Epithelial cell of proximal tubule (primary cell): ENCODE data around the gene ALPG. TPM values are rescaled to one million over a fixed set of nuclear protein-coding genes. Genes with fewer than 3 reads are reported as not detected.
"Not testable (repeated sequence)": the region's sequence is repeated elsewhere in the genome, so short reads cannot be mapped to it uniquely, and the experiment has no call there.

Experiments used
- DNase-seq: peaks from one replicate; pipeline ENCODE4 v3.0.0-alpha.2; 2011; ENCODE audit warnings: low read depth
- H3K4me3 ChIP-seq: 2 replicates; pipeline ENCODE4 v1.5.1; 2011; ENCODE audit warnings: low read depth, mild to moderate bottlenecking, low read length
- CTCF ChIP-seq: conservative IDR thresholded peaks from 2 replicates; pipeline ENCODE4 v1.5.1; 2012; ENCODE audit warnings: low read depth, mild to moderate bottlenecking, low read length
- total RNA-seq: library from RNA; depleted of rRNA; stranded (reverse); fragments of >200 nt; gene quantifications from 2 replicates; pipeline ENCODE4 v1.2.3, GENCODE V29; 2015

ALPG gene
- total RNA-seq, 1 donor from 2014 or later = not detected

- no peak for DNase-seq
- TF ChIP-seq CTCF = no peak
- H3K4me3 ChIP-seq = no peak overlapping the region
Observed at GRCh38 chr2:232421189-232421785, 14.6 kb downstream of the ALPG start.

DNA sequence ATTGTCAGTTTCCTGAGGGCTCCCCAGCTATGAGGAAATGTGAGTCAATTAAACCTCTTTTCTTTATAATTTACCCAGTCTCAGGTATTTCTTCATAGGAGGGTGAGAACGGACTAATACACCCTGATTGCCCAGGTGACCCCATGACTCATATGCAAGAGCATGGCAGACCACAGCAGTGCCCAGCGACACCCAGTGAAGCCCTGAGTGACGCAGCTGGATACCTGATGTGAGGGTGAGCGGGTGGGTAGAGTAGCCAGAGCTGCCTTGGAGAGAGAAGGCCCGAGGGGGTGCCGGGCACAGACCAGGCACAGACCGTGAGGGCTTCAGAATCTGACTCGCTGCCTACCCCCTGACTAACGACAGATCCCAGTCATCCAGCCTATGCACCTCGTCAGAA lies 15.4 kb downstream of the ALPG start:
- no peak overlapping the region for H3K4me3 ChIP-seq
- no peak for TF ChIP-seq CTCF
- no peak for DNase-seq

DNA sequence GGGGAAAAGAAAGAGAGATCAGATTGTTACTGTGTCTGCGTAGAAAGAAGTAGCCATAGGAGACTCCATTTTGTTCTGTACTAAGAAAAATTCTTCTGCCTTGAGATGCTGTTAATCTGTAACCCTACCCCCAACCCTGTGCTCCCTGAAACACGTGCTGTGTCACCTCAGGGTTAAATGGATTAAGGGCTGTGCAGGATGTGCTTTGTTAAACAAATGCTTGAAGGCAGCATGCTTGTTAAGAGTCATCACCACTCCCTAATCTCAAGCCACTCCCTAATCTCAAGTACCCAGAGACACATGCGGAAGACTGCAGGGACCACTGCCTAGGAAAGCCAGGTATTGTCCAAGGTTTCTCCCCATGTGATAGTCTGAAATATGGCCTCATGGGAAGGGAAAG lies 16.4 kb downstream of the ALPG start:
- not testable (repeated sequence) for H3K4me3 ChIP-seq, DNase-seq

DNA sequence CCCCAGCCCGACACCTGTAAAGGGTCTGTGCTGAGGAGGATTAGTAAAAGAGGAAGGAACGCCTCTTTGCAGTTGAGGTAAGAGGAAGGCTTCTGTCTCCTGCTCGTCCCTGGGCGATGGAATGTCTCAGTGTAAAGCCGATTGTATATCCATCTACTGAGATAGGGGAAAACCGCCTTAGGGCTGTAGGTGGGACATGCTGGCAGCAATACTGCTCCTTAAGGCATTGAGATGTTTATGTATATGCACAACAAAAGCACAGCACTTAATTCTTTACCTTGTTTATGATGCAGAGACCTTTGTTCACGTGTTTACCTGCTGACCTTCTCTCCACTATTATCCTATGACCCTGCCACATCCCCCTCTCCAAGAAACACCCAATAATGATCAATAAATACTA lies 16.8 kb downstream of the ALPG start:
- DNase-seq, H3K4me3 ChIP-seq: not testable (repeated sequence)

GRCh38 chr2:232431705-232432590 lies 25.3 kb downstream of the ALPG start:
- H3K4me3 ChIP-seq = no peak overlapping the region
- DNase-seq = no peak
- TF ChIP-seq CTCF = no peak

- no peak overlapping the region for H3K4me3 ChIP-seq
- no peak for DNase-seq
- TF ChIP-seq CTCF = no peak
Observed at GRCh38 chr2:232432598-232433184, 26.0 kb downstream of the ALPG start.

DNA sequence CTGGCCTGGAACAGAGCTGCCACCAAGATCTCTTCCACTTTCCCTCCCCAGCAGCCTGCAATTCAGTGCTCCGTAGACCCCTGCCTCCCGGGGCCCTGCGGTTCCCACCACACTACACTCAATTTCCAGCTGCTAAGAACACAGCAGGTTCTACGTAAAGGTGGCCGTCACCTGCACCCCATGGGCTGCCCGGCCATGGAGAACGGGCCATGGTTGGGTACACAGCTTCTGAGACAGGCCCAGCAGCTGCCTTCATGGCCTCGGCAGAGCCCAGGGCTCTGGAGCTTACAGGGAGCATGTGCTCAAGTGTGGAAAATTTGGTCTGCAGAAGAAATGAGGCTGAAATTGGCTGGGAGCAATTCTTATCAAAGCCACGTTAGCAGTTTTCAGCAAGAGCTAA lies 27.0 kb downstream of the ALPG start:
- DNase-seq, H3K4me3 ChIP-seq: not testable (repeated sequence)

- no peak for TF ChIP-seq CTCF
- no peak for DNase-seq
- H3K4me3 ChIP-seq = no peak overlapping the region
Observed at GRCh38 chr2:232434091-232434490, 27.4 kb downstream of the ALPG start.
